DMS79 treated with DMSO at 0.1 percent for 48 hours (cell line): ENCODE measurements around the gene TNFRSF11A.
A peak's percentile ranks its signal among the peaks of the same experiment; 100 is the strongest.

Experiments used
- DNase-seq: peaks from one replicate; lab custom pipeline; 2025; lab: John Stamatoyannopoulos, UW

The TNFRSF11A gene

GRCh38 chr18:62384068-62384467, 59.0 kb downstream of the TNFRSF11A start:
- no peak for DNase-seq

GRCh38 chr18:62384610-62385097, 59.5 kb downstream of the TNFRSF11A start:
- DNase-seq = peak; percentile 28

GRCh38 chr18:62386091-62386490, 61.0 kb downstream of the TNFRSF11A start:
- no peak for DNase-seq

DNA sequence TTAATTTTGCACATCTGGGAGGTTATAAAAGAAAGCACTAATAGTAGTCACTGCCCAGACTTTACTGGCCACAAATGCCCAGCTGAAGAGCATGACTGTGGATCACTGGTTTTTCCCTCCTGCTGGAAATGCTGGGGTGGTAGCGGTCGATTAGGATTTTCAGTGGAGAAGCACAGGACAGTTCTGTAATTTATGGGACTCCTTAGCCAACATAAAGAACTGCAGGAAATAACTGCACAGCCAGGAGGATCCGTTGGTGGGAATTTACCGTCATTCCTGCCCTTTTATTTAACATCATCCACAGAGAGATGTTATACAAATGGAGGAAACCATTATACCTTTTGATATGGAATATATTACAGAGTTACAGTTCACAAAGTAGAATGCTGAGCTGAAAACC, 61.5 kb downstream of the TNFRSF11A start:
- no peak for DNase-seq

- DNase-seq = no peak
These were observed 62.1 kb downstream of the TNFRSF11A start for GRCh38 chr18:62387257-62387656.

DNA sequence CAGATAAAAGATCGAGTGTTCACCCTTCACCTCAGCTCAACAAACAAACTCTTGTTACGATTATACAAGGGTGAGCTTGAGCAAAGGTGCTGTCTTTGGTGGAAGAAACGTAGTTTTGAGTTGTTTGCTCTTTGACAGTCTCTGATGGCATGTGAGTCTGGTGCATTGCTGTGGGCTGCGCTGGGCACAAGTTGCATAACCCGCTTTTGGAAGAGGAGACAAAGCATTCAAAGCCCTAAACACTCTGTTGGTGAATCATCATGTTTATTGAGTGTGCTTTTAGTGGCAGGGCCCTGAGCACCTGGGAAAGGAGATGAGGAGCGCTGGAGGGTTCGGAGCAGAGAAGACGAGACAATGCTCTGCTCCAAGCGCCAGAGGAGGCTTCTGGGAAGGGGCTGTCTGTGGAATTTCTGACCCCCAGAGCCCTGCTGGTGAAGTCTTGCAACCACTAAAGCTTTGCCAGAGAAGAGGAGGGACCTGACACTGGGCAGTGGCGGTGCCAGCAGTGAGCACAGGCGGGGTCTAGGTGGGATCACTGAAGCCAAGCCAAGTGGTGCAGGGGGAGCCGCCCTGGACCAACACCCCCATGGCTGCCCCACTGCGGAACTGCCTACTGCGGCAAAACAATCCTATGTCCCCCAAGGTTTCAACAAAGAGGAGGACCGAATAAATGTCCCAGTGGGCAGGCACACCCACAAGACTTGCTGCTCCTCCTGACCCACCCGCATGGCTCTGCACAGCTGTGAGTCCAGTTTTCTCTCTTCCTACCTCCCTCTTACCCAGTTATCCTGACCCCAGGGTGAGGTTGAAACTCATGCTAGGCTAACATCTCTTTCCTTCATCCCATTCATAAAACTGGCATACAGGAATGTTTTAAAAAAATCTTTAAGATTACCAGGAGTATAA, 64.0 kb downstream of the TNFRSF11A start:
- no peak for DNase-seq

GRCh38 chr18:62389761-62390481, 64.8 kb downstream of the TNFRSF11A start:
- no peak for DNase-seq

DNA sequence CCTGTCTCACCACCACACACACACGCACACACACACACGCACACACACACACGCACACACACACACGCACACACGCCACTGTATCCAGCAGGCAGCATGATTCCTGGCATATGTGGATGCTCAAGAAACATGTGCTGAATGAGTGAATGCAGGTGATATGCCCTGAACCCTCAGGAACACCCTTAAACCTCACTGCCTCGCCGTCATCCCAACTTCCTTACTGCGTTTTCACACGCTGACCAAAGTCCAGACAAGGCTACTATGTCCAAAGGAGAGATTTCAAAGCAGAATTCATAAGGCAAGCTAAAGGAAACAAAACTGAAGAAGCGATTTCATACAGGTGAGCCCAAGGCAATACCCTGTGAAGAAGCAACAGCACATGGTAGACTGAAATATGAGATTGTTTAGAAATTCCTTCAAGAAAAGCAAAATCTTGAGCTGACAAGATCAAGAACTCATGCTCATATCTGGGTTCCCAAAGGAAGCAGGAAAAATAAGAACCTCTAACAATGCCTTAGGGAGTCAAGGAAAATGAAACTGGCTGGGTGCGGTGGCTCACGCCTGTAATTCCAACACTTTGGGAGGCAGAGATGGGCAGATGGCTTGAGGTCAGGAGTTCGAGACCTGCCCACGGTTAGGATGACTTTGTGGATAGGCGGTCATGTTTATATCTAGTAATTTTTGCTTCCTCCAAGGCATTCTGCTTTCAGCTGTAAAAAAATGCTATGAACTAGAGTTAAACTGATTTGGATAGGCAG, 69.1 kb downstream of the TNFRSF11A start:
- DNase-seq = no peak

GRCh38 chr18:62396381-62396780, 71.3 kb downstream of the TNFRSF11A start:
- DNase-seq = no peak

- DNase-seq = no peak
These were observed 71.9 kb downstream of the TNFRSF11A start for GRCh38 chr18:62396967-62397366.

- DNase-seq = no peak
These were observed 73.2 kb downstream of the TNFRSF11A start for GRCh38 chr18:62398291-62398690.

DNA sequence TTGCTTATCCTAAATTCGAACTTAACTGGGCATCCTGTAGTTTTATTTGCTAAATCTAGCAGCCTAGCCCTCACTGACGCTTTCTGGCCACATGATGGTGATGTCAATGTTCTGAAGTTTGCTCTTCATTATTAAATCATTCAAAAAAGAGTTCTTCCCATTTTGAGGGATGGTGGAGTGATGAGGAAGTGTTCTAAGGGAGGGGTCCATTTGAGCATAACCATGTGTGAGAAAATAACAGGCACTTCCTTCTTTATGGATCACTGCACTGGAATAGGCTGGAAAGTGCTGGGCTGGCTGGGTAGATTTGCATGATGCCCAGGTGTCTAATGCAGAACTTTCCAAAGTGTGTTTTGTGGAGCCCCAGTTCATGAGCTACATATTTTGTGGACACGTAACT, 74.2 kb downstream of the TNFRSF11A start:
- no peak for DNase-seq

- peak; percentile 19 for DNase-seq
These were observed 74.7 kb downstream of the TNFRSF11A start for GRCh38 chr18:62399781-62400308.

- no peak for DNase-seq
These were observed 75.8 kb downstream of the TNFRSF11A start for GRCh38 chr18:62400916-62401315.

- no peak for DNase-seq
These were observed 77.3 kb downstream of the TNFRSF11A start for GRCh38 chr18:62402342-62402948.

DNA sequence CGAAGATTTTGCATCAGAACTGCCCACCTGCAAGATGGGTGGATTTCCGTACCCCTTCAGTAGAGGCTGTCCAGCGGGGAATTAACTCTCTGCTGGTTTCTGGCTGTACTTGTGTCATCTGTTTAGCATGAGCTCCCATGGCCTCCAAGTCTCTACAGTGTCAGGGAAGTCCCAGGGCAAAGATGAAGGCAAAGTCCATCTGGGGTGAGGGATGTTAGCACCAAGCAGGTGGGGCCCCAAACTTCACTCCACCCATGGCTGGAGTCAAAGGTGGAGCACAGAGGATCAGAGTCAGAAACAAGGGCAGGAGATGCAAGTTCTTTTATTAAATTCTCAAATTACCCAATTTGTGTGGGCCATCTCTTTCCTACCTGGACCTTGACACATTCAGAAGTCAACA, 78.0 kb downstream of the TNFRSF11A start:
- DNase-seq = no peak

- DNase-seq = no peak
These were observed 79.8 kb downstream of the TNFRSF11A start for GRCh38 chr18:62404881-62405280.

DNA sequence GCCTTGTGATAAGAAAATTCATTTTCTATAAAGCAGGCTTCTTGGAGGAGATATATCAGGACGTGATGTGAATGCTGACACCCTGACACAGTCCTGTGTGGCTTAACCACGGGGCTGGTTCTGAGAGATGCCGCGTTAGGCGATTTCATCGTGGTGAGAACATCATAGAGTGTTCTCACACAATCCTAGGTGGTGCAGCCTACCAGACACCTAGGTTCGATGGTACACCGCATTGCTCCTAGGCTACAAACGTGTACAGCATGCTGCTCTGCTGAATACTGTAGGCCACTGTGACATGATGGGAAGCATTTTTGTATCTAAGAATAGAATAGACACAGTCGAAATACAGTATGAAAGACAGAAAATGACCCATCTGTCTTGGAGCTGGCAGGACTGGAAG, 82.5 kb downstream of the TNFRSF11A start:
- DNase-seq = no peak

GRCh38 chr18:62409821-62410220, 84.7 kb downstream of the TNFRSF11A start:
- DNase-seq = no peak

GRCh38 chr18:62412231-62412979, 87.3 kb downstream of the TNFRSF11A start:
- no peak for DNase-seq

GRCh38 chr18:62413206-62413605, 88.1 kb downstream of the TNFRSF11A start:
- DNase-seq = no peak
